Psoas muscle (tissue), 8 donors: ENCODE results near the gene GALNT14. TPM values are rescaled to one million over a fixed set of nuclear protein-coding genes. Genes with fewer than 3 reads are reported as not detected.

Source experiments
- ATAC-seq, 4 donors: fragments of 200-7000 bp; cut with Tn5 transposase; one replicate each; pipeline ENCODE4 v1.9.1; 2020; ENCODE audit warnings: moderate library complexity in 3 of 4, mild to moderate bottlenecking in 2 of 4
- DNase-seq, 2 donors: peaks; one replicate each; pipeline ENCODE4 v3.0.0-alpha.2; 2020
- H3K27ac ChIP-seq: fragments of 200-600 bp; one replicate; pipeline ENCODE4 v1.8.0; 2022
- H3K27me3 ChIP-seq, 3 donors: fragments of 200-600 bp in 1 of 3; one replicate each; pipeline versions ENCODE4 v1.6.1 to v1.8.0; 2013 to 2022; ENCODE audit warnings: low read length in 2 of 3, mild to moderate bottlenecking in 2 of 3, moderate library complexity in 1 of 3; ENCODE audit not compliant: insufficient read depth in 3 of 3
- H3K36me3 ChIP-seq, 2 donors: fragments of 200-600 bp in 1 of 2; one replicate each; pipeline versions ENCODE4 v1.6.1 to v1.8.0; 2013 to 2022; ENCODE audit warnings: low read depth in 1 of 2, mild to moderate bottlenecking in 1 of 2, moderate library complexity in 1 of 2; ENCODE audit not compliant: insufficient read depth in 1 of 2
- H3K4me1 ChIP-seq: fragments of 200-600 bp; one replicate; pipeline ENCODE4 v1.8.0; 2022
- H3K4me3 ChIP-seq: fragments of 200-600 bp; one replicate; pipeline ENCODE4 v1.8.0; 2022; ENCODE audit warnings: mild to moderate bottlenecking
- H3K9me3 ChIP-seq: fragments of 200-600 bp; one replicate; pipeline ENCODE4 v1.8.0; 2022
- CTCF ChIP-seq: fragments of 200-600 bp; IDR thresholded peaks from one replicate; pipeline ENCODE4 v1.8.0; 2022; ENCODE audit warnings: antibody characterized with exemption
- WGBS, 3 donors: extraction: QIAGEN DNeasy Blood & Tissue Kit; methylation state at CpG; one replicate each; pipeline versions ENCODE4 v1.1.6 to v1.1.7; 2013; 5-methylcytosine and 5-hydroxymethylcytosine counted together
- intact Hi-C, 2 donors: fragments of 100-400 bp; cut with DNase I; formaldehyde crosslinking; loops; one replicate each; pipeline versions ENCODE4 v1.11.0 to v1.14.2; 2022
- polyA plus RNA-seq, 3 donors: library from polyadenylated mRNA; stranded (reverse); fragments of 200-250 nt; gene quantifications; one replicate each; pipeline ENCODE4 v1.2.3, GENCODE V29; 2013
- total RNA-seq, 4 donors: library from RNA; stranded (reverse); fragmentation: NEBNext Ultra II Directional in 2 of 4; extraction: Animal tissue kit (Norgen Biotek cat#: 25700) in 2 of 4; gene quantifications; one replicate each; pipeline versions ENCODE4 v1.2.1 to v1.2.4, GENCODE V29; 2021 to 2023
- donor health status: healthy with polysubstance abuse.
- donor health status: DM: no; HTN: no; CAD: no; lungs with moderate emphysema.
- donor health status: Bipolar disorder and iron deficiency.
- donor health status: healthy.
- donor health status: DM: yes; HTN: yes; CAD: no.
- donor health status: DM: no; HTN: no; CAD: no.
- donor health status: DM: no; HTN: no; CAD: no.
- donor health status: DM: yes; HTN: yes; CAD: no.

GALNT14 gene
- total and polyA plus RNA-seq, 7 donors = 0.13 to 0.54 (median 0.24) TPM; not detected in 1

GRCh38 chr2:31110998-31111397 lies 27.2 kb downstream of the GALNT14 start:
- Histone ChIP-seq H3K27ac (no peak overlapping the region), H3K4me3 (no peak overlapping the region), H3K4me1 (no peaks in the 10 kb centered on the region), H3K36me3 (no peaks in the 10 kb centered on the region), H3K27me3 (peaks cover 0 to 8% (median 0%) of the 10 kb centered on the region in 3 donors), H3K9me3 (no peaks in the 10 kb centered on the region)
- 36 to 67% (median 43%) methylated on average over 3 of the region's 3 CpGs for WGBS, 3 donors
- ATAC-seq (no peak), DNase-seq (no peak)
- intact Hi-C loops = no loop called here
- no peak for TF ChIP-seq CTCF

- no peak for TF ChIP-seq CTCF
- H3K36me3 ChIP-seq = no peaks in the 10 kb centered on the region
- DNase-seq (no peak), ATAC-seq (no peak)
- intact Hi-C loops = no loop called here
- no peaks in the 10 kb centered on the region for H3K4me1 ChIP-seq
- no peak overlapping the region for H3K4me3 ChIP-seq
- H3K27me3 ChIP-seq = peaks cover 0 to 10% (median 0%) of the 10 kb centered on the region in 3 donors
- 53 to 62% (median 59%) methylated on average over 3 of the region's 3 CpGs for WGBS, 3 donors
- H3K27ac ChIP-seq = no peak overlapping the region
- H3K9me3 ChIP-seq = no peaks in the 10 kb centered on the region
These were observed 27.8 kb downstream of the GALNT14 start for GRCh38 chr2:31110431-31110830.

GRCh38 chr2:31109633-31110192 lies 28.5 kb downstream of the GALNT14 start:
- no peak for DNase-seq

GRCh38 chr2:31108561-31109286 lies 29.5 kb downstream of the GALNT14 start:
- H3K4me3 ChIP-seq = no peak overlapping the region
- H3K27me3 ChIP-seq = peaks cover 0 to 5% (median 0%) of the 10 kb centered on the region in 3 donors
- DNase-seq (no peak), ATAC-seq (no peak)
- no peak for TF ChIP-seq CTCF
- no peak overlapping the region for H3K27ac ChIP-seq
- H3K36me3 ChIP-seq = no peaks in the 10 kb centered on the region
- intact Hi-C loops = no loop called here
- 50 to 69% (median 65%) methylated on average over 3 of the region's 3 CpGs for WGBS, 3 donors
- no peaks in the 10 kb centered on the region for H3K4me1 ChIP-seq
- H3K9me3 ChIP-seq = no peaks in the 10 kb centered on the region

More at GRCh38 chr2:31109633-31110192, 28.5 kb downstream of the GALNT14 start:
- Histone ChIP-seq H3K4me1 (no peaks in the 10 kb centered on the region), H3K9me3 (no peaks in the 10 kb centered on the region), H3K4me3 (no peak overlapping the region), H3K36me3 (no peaks in the 10 kb centered on the region), H3K27ac (no peak overlapping the region), H3K27me3 (peaks cover 0 to 8% (median 0%) of the 10 kb centered on the region in 3 donors)
- no peak for ATAC-seq
- 89 to 94% (median 90%) methylated on average over 8 of the region's 8 CpGs for WGBS, 3 donors
- no peak for TF ChIP-seq CTCF
- intact Hi-C loops = no loop called here
